GM18951 (cell line): ENCODE results near the gene BYSL.
A peak's percentile ranks its signal among the peaks of the same experiment; 100 is the strongest.
"Not testable (repeated sequence)": the region's sequence is repeated elsewhere in the genome, so short reads cannot be mapped to it uniquely, and the experiment has no call there.

Experiments used
- POLR2A ChIP-seq: IDR thresholded peaks from 4 replicates; pipeline ENCODE4 v1.6.1; 2011; ENCODE audit warnings: mild to moderate bottlenecking; ENCODE audit not compliant: insufficient read length, insufficient read depth; ENCODE audit errors: extremely low read depth
- in situ Hi-C: fragments of 300-500 bp; cut with MboI; formaldehyde crosslinking; loops from one replicate; pipeline ENCODE4 v1.12.0; 2022; ENCODE audit warnings: low sequenced_read_pairs, mixed read lengths, inconsistent platforms; ENCODE audit not compliant: unreplicated experiment

BYSL gene

DNA sequence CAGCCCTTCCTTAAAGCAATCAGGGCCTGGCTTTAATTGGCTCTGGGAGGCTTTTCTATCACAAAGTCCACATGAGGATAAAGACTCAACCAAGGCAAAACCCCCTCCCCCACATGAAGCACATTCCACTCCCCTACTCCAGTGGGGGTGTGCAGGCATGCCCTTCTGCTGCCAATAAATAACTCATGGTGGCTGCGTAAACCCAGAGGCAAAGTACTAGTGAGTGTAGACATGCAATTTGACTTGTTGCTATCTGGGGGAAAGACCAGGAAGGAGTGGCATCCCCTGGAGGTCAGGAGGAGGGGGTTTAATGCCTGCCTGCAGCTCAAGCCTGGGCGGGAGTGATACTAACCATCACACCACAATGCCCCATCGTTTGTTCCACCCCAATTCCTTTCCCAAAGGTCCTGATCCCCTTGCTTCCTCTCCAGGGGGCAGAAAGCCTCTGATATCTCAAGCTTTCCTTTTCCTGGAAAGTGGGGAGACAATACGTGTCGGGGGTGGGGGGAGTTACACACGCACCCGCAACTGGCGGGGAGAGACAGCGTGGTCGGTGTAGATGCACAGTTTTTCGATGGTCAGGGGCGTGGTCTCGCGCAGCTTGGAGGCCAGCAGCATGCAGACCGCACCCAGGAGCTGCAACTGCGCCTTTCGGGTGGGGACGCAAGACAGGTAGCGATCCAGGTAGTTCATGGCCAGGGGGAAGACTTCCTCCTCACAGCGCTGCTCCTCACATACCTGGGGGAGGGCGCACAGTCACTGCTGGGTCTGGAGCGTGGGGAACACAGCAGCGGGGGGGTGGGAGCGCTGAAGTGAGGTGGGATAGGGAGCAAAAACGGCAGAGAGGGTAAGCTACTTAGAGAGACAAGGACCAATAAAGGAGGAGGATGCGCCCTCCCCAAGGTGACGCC lies 18.8 kb downstream of the BYSL start:
- in situ Hi-C loops = loop anchor here (10.0 kb wide), 1 partner anchor 105 kb away; no protein-coding TSS in a partner anchor
- TF ChIP-seq POLR2A = no peak

DNA sequence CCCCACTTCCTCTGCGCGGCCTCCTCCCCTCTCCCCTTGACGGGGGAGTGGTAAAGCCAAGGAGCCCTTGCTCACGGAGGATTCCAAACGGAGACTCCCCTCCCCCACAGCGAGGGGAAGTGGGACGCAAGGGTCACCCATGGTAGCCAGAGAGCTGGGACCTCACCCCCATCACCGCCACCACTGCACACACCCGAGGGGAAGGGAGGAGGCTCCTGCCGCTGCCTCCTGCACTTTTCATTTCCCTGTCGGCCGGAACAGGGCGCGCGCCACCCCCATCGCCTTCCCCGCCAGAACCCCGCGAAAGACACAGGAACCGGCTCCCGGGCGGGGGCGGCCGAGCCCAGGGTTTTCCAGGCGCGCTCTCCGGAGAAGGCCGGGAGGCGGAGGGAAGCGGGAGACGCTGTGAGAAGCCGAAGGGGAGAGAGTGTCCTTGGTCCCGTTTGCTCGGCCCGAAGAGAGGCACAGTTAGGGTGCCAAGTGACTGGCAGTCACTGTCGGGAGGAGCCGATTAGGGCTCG lies 19.5 kb downstream of the BYSL start:
- in situ Hi-C loops = no loop called here
- TF ChIP-seq POLR2A = no peak

GRCh38 chr6:41941280-41942066 lies 20.2 kb downstream of the BYSL start, which contains the start of gene CCND3:
CCND3 (minus strand) TSS chr6:41941808; CDS start chr6:41941649, 159 bp downstream.
- peak; percentile 88 for TF ChIP-seq POLR2A
- in situ Hi-C loops = no loop called here

DNA sequence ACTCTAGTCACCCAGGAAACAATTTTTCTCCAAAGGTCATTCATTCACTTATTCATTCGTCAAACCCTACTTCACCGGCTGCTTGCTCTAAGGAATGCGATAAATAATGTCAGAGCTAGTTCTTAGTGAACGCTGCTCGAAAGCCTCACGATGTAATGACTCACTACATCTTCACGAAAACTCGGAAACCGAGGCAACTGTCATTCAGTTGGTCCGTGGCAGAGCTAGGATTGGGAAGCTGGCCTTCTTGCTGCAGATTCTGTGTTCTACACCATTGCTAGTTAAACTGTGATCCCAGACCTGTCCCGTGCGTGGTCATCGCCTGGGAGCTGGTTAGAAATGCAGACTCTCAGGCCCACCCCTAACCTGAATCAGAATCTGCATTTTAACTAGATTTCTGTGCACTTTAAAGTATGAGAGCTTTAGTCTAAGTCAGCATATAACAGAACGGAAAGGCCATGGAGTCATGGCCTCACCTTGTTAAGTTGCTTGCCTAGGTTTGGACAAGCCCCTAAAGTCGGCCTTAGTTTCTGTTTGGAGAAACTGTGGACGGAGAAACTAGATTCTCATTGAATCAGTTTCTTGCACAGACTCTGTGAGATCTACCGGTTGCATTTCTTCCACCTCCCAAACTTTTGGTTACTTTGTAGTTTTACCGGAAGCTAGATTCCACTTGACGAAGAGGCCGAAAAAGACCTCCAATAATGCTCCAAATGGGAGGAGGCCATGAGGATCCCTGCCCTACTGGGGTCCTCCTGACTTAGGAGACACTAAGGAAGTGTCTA lies 21.0 kb downstream of the BYSL start:
- no peak for TF ChIP-seq POLR2A
- in situ Hi-C loops = no loop called here

DNA sequence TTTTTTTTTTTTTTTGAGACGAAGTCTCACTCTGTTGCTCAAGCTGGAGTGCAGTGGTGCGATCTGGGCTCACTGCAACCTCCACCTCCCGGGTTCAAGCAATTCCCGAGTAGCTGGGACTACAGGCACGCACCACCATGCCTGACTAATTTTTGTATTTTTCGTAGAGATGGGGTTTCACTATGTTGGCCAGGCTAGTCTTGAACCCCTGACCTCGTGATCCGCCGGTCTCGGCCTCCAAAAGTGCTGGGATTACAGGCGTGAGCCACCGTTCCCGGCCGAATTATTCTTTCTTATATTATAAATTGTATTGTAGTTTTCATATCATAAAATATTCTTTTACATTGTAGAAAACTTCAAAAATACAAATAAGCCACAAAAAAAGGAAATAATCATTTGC lies 21.6 kb downstream of the BYSL start:
- in situ Hi-C loops = not testable (repeated sequence)

DNA sequence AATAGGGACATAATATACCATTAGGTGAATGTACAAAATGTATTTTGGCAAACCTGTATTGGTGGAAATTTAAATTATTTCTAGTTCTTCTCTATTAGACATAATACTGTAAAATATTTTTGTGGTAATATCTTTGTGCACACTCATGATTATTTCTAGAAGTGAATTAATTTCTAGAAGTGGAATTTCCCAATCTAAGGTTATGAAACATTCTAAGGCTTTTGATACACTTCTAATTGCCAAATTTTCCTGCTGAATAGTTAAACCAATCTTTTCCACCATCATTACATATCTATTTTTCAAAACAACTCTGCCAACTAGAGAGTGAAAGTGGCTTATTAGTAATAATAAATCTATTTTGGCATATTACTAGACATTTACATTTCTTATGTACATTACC lies 22.2 kb downstream of the BYSL start:
- in situ Hi-C loops = no loop called here
- TF ChIP-seq POLR2A = no peak

- no peak for TF ChIP-seq POLR2A
- in situ Hi-C loops = no loop called here
Observed at GRCh38 chr6:41947581-41948220, 26.4 kb downstream of the BYSL start.

GRCh38 chr6:41954668-41955067 lies 33.4 kb downstream of the BYSL start:
- in situ Hi-C loops = no loop called here
- no peak for TF ChIP-seq POLR2A

DNA sequence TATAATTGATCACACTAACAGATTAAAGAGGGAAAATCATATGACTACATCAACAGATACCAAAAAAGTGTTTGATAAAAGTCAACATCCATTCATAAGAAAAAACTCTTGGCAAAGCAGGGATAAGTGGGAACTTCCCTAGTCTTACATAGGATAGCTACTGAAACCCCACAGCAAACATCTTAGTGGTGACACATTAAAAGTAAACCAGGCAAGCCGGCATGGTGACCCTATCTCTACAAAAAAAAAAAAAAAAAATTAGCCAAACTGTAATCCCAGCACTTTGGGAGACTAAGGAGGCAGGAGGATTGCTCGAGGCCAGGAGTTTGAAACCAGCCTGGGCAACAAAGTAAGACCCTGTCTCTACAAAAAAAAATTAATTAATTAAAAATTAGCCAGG lies 34.1 kb downstream of the BYSL start:
- in situ Hi-C loops = no loop called here
- TF ChIP-seq POLR2A = no peak

DNA sequence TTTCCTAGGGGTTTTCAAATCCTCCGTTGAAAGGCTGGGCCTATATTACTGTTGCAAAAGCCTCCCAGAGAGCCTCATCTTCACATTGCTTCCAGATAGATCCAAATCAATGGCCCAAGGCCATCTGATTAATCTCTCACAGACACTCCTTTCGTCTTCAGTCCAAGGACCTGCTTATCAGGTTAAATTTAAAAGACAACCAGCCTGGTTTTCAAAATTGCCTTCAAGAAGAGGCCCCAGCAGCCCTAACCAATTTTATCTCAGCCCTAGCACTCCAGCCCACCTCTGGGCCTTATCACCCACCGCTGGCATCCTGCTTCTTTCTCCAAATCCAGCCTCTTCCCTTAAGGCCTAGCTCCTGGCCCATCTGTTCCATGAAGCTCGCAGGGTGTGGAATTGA lies 35.8 kb downstream of the BYSL start:
- no peak for TF ChIP-seq POLR2A

GRCh38 chr6:41958022-41958856 lies 36.9 kb downstream of the BYSL start:
- TF ChIP-seq POLR2A = no peak
- in situ Hi-C loops = no loop called here

More for the DNA sequence above, 35.8 kb downstream of the BYSL start:
- in situ Hi-C loops = no loop called here

DNA sequence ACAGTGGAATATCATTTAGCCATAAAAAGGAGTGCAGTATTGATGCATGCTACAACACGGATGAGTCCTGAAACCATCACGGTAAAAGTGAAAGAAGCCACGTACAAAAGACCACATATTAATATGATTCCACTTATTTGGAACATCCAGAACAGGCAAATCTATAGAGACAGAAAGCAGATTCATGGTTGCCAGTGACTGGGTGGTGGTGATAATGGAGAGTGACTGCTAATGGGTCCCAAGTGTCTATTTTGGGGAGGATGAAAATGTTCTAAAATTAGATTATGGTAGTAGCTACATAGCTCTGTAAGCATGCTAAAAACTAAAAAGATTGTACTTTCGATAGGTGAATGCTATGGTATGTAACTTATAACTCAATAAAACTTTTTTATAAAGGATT lies 38.7 kb downstream of the BYSL start:
- in situ Hi-C loops = no loop called here
- no peak for TF ChIP-seq POLR2A

DNA sequence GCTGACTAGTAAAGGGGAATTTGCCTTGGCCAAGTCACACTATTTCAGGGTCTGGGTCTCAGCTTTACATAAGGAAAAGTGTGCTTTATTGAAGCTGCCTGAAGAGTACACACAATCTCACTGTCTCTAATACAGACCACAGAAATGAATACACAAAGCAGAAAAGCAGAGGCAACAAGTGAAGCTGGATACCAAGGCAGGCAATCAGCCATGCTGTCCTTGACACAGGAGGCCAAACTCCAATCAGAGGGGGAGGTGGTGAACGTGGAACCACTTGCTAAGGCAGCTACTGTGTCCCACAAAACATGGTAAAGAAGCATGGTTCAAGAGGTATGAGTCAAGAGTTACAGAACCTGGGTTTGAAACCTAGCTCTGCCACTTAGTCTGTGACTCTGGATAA lies 42.1 kb downstream of the BYSL start:
- in situ Hi-C loops = no loop called here
- TF ChIP-seq POLR2A = no peak
